ENCODE measurements around the gene EN1. TPM values are rescaled to one million over a fixed set of nuclear protein-coding genes. Genes with fewer than 3 reads are reported as not detected.
A peak's percentile ranks its signal among the peaks of the same experiment; 100 is the strongest.

The EN1 gene
- total RNA-seq, 1 donor from 2014 or later, result 0.15 TPM

DNA sequence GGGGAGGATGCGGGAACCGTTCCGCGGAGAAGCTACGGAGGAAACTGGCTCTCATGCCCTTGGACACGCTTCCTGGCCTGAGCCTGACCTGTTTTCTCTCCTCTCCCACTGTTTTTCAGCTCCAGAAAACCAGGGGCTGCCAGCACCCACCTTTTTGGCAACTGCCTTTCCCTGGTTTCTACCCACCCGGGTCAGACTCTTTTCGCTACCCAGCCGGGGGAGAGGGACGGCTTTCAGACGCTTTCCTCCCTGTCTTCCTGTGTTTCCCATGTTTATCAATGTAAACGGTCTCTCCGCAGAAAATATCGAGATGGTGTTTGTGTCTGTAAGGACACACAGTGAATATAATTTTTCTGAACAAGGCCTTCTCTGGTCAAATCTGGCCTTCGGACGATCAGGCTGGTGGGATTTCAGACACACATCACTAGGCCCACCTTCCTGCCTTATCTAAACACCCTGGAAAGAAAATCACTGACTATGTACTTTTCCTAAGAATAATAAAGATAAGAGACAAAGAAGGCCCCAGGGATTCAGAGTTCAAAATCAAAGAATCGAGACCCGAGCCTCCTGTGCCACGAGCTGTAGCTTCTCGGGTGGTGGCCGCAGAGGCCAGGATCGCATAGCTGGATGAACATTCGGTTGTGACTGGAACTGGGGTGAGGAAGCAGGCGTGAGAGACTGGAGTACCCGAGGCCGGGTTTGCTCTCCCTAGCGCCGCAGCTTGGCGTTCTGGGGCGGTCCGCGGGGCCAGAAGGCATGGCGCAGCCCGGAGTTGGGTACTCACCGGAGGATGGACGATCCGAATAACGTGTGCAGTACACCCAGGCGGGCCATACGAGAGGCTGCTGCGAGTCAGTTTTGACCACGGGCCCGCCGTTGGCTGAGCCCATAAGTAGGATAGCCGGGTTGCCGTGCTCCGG lies 1.7 kb downstream of the EN1 start:
- Histone ChIP-seq H3K36me3 (no peaks in the 10 kb centered on the region), H3K4me3 (no peak overlapping the region), H3K4me1 (peaks cover 37% of the 10 kb centered on the region), H3K9me3 (no peaks in the 10 kb centered on the region), H3K27me3 (ENCODE audit: low read depth) (peaks cover 99% of the 10 kb centered on the region), H3K27ac (no peak overlapping the region)
- ATAC-seq (no peak), DNase-seq (no peak)
- intact Hi-C loops (cut with DNase I), result no loop called here
- TF ChIP-seq, protein P1, sequence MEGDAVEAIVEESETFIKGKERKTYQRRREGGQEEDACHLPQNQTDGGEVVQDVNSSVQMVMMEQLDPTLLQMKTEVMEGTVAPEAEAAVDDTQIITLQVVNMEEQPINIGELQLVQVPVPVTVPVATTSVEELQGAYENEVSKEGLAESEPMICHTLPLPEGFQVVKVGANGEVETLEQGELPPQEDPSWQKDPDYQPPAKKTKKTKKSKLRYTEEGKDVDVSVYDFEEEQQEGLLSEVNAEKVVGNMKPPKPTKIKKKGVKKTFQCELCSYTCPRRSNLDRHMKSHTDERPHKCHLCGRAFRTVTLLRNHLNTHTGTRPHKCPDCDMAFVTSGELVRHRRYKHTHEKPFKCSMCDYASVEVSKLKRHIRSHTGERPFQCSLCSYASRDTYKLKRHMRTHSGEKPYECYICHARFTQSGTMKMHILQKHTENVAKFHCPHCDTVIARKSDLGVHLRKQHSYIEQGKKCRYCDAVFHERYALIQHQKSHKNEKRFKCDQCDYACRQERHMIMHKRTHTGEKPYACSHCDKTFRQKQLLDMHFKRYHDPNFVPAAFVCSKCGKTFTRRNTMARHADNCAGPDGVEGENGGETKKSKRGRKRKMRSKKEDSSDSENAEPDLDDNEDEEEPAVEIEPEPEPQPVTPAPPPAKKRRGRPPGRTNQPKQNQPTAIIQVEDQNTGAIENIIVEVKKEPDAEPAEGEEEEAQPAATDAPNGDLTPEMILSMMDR (IDR thresholded peaks at IDR 0.05), result no peak

- DNase-seq (no peak), ATAC-seq (no peak)
- Histone ChIP-seq H3K9me3 (no peaks in the 10 kb centered on the region), H3K27me3 (ENCODE audit: low read depth) (peaks cover 98% of the 10 kb centered on the region), H3K4me3 (no peak overlapping the region), H3K27ac (no peak overlapping the region), H3K4me1 (peaks cover 37% of the 10 kb centered on the region), H3K36me3 (no peaks in the 10 kb centered on the region)
- intact Hi-C loops (cut with DNase I), result no loop called here
- TF ChIP-seq, protein P1 (IDR thresholded peaks at IDR 0.05), result no peak
Measured at GRCh38 chr2:118845005-118845521, 2.4 kb downstream of the EN1 start.

DNA sequence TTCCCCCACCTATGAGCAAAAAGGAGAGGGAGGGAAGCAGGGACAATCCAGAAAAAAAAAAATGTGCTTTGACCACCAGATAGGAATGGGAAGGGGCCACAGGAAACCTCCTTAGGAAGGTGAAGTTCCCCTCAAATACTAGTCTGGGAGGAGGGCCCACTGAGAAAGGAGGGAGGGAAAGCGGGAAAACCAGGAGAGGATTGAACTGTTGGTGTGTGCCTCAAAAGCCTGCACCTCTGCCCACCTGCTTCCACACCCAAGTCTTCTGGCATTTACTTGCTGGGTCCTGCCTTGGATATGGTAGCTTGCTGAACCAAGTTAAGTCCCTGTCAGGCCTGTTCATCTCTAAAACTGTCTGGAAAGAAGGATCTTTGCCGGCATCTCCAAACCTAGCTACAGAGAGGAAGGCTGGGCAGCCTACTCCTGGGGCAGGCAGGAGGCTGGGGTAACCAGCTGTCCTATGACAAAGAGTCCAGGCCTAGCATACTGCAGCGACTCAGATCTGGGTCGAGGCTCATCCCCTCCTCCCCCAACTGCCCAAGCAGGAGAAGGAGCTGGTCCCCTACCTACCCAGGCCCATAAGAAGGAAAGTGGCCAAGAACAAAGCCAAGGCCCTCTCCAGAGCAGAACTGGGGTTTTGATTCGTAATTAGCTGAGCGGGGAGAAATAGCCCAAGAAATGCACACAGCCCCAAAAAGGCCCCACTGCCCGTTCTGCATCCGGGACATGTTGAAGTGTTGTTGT lies 3.0 kb downstream of the EN1 start:
- DNase-seq (no peak), ATAC-seq (peak in 1 of 2 donors; percentile 20)
- TF ChIP-seq, protein P1 (IDR thresholded peaks at IDR 0.05), result no peak
- Histone ChIP-seq H3K9me3 (no peaks in the 10 kb centered on the region), H3K36me3 (no peaks in the 10 kb centered on the region), H3K27me3 (ENCODE audit: low read depth) (peaks cover 98% of the 10 kb centered on the region), H3K4me1 (peaks cover 37% of the 10 kb centered on the region), H3K4me3 (no peak overlapping the region), H3K27ac (no peak overlapping the region)
- intact Hi-C loops (cut with DNase I), result no loop called here

DNA sequence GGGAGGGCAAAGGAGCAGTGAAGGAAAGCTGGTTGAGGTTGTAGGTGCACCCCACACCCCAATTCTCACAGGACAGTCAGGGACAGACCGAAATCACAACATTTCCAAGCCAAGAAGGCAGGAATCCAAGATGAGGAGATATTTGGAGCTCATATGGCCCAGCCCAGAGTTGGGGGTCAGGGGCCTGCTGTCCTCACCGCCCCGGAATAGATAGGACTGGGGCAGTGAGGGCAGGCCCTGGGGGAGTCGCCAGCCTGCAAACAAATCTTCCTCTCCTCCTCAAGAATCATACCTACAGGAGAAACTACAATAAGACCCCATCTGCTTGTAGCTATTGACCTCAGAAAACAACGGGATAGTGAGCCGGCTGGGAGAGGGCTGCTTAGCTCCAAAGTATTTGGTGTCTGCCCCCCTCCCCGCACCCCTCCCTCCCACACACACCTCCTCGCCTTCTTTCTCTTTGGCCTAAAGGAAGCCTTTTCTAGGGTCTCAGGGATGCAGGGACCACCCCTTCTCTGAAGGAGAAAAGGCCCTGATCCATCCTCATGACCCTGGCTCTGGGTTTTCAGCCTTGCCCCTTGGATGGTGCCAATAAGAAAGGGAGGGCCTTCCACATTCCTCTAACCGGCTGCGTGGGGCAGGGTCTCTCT lies 3.8 kb downstream of the EN1 start:
- H3K27me3 ChIP-seq (ENCODE audit: low read depth), result peaks cover 98% of the 10 kb centered on the region
- intact Hi-C loops (cut with DNase I), result no loop called here
- H3K4me1 ChIP-seq, result peaks cover 37% of the 10 kb centered on the region
- no peak overlapping the region for H3K27ac ChIP-seq
- no peaks in the 10 kb centered on the region for H3K9me3 ChIP-seq
- ATAC-seq, result no peak
- DNase-seq, result no peak
- TF ChIP-seq, protein P1 (IDR thresholded peaks at IDR 0.05), result no peak
- no peaks in the 10 kb centered on the region for H3K36me3 ChIP-seq
- no peak overlapping the region for H3K4me3 ChIP-seq

All from lower lobe of right lung (tissue), 2 donors.